SK-N-SH (cell line): Measurements from ENCODE around the gene SPTLC2. TPM values are rescaled to one million over a fixed set of nuclear protein-coding genes. Genes with fewer than 3 reads are reported as not detected.
A peak's percentile ranks its signal among the peaks of the same experiment; 100 is the strongest.

Experiments
- CTCF ChIA-PET: fragments of 300-600, 350-600 bp; formaldehyde crosslinking; extraction: SDS; loops from one replicate; lab custom pipeline; 2021; lab: Yijun Ruan, JAX
- POLR2A ChIA-PET: fragments of 350-600 bp; sonication (Branson Sonifier 250); formaldehyde crosslinking; extraction: SDS; loops from one replicate; lab custom pipeline; 2020; ENCODE audit warnings: antibody characterized with exemption, inconsistent platforms; lab: Yijun Ruan, JAX
- DNase-seq: peaks from one replicate; pipeline ENCODE4 v3.0.0; 2012
- H2AFZ ChIP-seq: fragments of 200-600 bp; sonication (generic); 2 replicates; pipeline ENCODE4 v1.8.1; 2016; ENCODE audit warnings: antibody characterized with exemption, mild to moderate bottlenecking, low read depth
- H3F3A ChIP-seq: fragments of 200-600 bp; sonication (generic); replicated peaks from 2 replicates; pipeline ENCODE3; 2016; ENCODE audit warnings: antibody characterized with exemption, mild to moderate bottlenecking; ENCODE audit not compliant: insufficient read depth
- H3K27ac ChIP-seq, 2 experiments: fragments of 200-500 bp in 1 of 2; fragments of 200-600 bp in 1 of 2; sonication (Bioruptor generic) in 1 of 2; sonication (generic), shearing (Covaris generic) in 1 of 2; 2 replicates each; pipeline versions ENCODE4 v1.5.1 to v1.6.1; 2014 to 2016; ENCODE audit warnings: low read depth in 2 of 2, inconsistent platforms in 1 of 2, low read length in 1 of 2, mild to moderate bottlenecking in 1 of 2, mixed read lengths in 1 of 2
- H3K27me3 ChIP-seq: fragments of 200-600 bp; sonication (generic), shearing (Covaris generic); 2 replicates; pipeline ENCODE4 v1.6.1; 2016; ENCODE audit warnings: mixed run types; ENCODE audit not compliant: insufficient read depth
- H3K36me3 ChIP-seq, 2 experiments: fragments of 200-500 bp in 1 of 2; fragments of 200-600 bp in 1 of 2; sonication (Bioruptor generic) in 1 of 2; sonication (generic) in 1 of 2; replicated peaks in 1 of 2; 2 replicates each; pipeline versions ENCODE3 to v1.5.1; 2014 to 2016; ENCODE audit warnings: low read length in 1 of 2, mild to moderate bottlenecking in 1 of 2; ENCODE audit not compliant: insufficient read depth in 2 of 2, control insufficient read depth in 1 of 2
- H3K4me1 ChIP-seq, 2 experiments: fragments of 200-500 bp in 1 of 2; fragments of 200-600 bp in 1 of 2; sonication (Bioruptor generic) in 1 of 2; sonication (generic), shearing (Covaris generic) in 1 of 2; 2 replicates each; pipeline versions ENCODE4 v1.5.1 to v1.6.1; 2014 to 2016; ENCODE audit warnings: low read depth in 1 of 2, low read length in 1 of 2, mixed run types in 1 of 2; ENCODE audit not compliant: insufficient read depth in 2 of 2, control insufficient read depth in 1 of 2
- H3K4me2 ChIP-seq: fragments of 200-600 bp; sonication (generic), shearing (Covaris generic); 2 replicates; pipeline ENCODE4 v1.6.1; 2017; ENCODE audit warnings: mixed run types
- H3K4me3 ChIP-seq, 2 experiments: fragments of 200-500 bp in 1 of 2; fragments of 200-600 bp in 1 of 2; sonication (Bioruptor generic) in 1 of 2; sonication (generic), shearing (Covaris generic) in 1 of 2; 2 replicates each; pipeline versions ENCODE4 v1.5.1 to v1.8.1; 2014 to 2016; ENCODE audit warnings: low read depth in 2 of 2, inconsistent platforms in 1 of 2, low read length in 1 of 2, mild to moderate bottlenecking in 1 of 2, mixed read lengths in 1 of 2, moderate library complexity in 1 of 2
- H3K79me2 ChIP-seq: fragments of 200-600 bp; sonication (generic); 2 replicates; pipeline ENCODE4 v1.8.1; 2017; ENCODE audit warnings: mild to moderate bottlenecking; ENCODE audit not compliant: insufficient read depth
- H3K9ac ChIP-seq: fragments of 200-600 bp; sonication (generic); 2 replicates; pipeline ENCODE4 v1.6.1; 2017; ENCODE audit warnings: mixed run types
- H3K9me2 ChIP-seq: fragments of 200-600 bp; sonication (generic); 2 replicates; pipeline ENCODE4 v1.6.1; 2017; ENCODE audit warnings: mixed run types
- H3K9me3 ChIP-seq: fragments of 200-600 bp; sonication (generic); 2 replicates; pipeline ENCODE4 v1.6.1; 2017; ENCODE audit warnings: mixed run types, mild to moderate bottlenecking, moderate library complexity
- H4K20me1 ChIP-seq: fragments of 200-600 bp; sonication (generic); 2 replicates; pipeline ENCODE4 v1.6.1; 2017; ENCODE audit warnings: mild to moderate bottlenecking, mixed run types; ENCODE audit not compliant: insufficient read depth
- CHD2 ChIP-seq: fragments of 150-350 bp; IDR thresholded peaks from 2 replicates; pipeline ENCODE4 v1.6.1; 2018; ENCODE audit warnings: low read length; ENCODE audit not compliant: partially characterized antibody
- CTCF ChIP-seq: fragments of 200-600 bp; sonication (generic); IDR thresholded peaks from 2 replicates; pipeline ENCODE4 v1.6.1; 2017; ENCODE audit warnings: antibody characterized with exemption, mild to moderate bottlenecking, moderate library complexity
- EP300 ChIP-seq, 2 experiments: IDR thresholded peaks; 2 replicates each; pipeline versions ENCODE4 v1.4.0 to v1.6.1; 2012; ENCODE audit warnings: borderline replicate concordance in 1 of 2, low read depth in 1 of 2, low read length in 1 of 2
- FOSL2 ChIP-seq: IDR thresholded peaks from 2 replicates; pipeline ENCODE4 v1.4.0; 2012; ENCODE audit warnings: low read depth, mild to moderate bottlenecking, moderate library complexity, borderline replicate concordance
- GATA2 ChIP-seq: sonication (generic); formaldehyde crosslinking; IDR thresholded peaks from 2 replicates; pipeline ENCODE4 v1.5.0; 2020; ENCODE audit warnings: mild to moderate bottlenecking, missing genetic modification reagents
- MAX ChIP-seq: IDR thresholded peaks from 2 replicates; pipeline ENCODE4 v1.4.0; 2012; ENCODE audit warnings: low read depth
- MEF2A ChIP-seq: IDR thresholded peaks from 2 replicates; pipeline ENCODE4 v1.4.0; 2012; ENCODE audit warnings: low read depth, borderline replicate concordance
- MXI1 ChIP-seq: IDR thresholded peaks from 2 replicates; pipeline ENCODE4 v1.6.1; 2012; ENCODE audit warnings: mild to moderate bottlenecking, low read depth, low read length, improper control_type of control experiment
- NRF1 ChIP-seq: IDR thresholded peaks from 2 replicates; pipeline ENCODE4 v1.6.1; 2012; ENCODE audit warnings: low read depth, mild to moderate bottlenecking, low read length
- RCOR1 ChIP-seq: fragments of 150-350 bp; IDR thresholded peaks from 2 replicates; pipeline ENCODE4 v1.6.1; 2017; ENCODE audit warnings: antibody characterized with exemption, low read length
- RFX5 ChIP-seq: IDR thresholded peaks from 2 replicates; pipeline ENCODE4 v1.6.1; 2012; ENCODE audit warnings: mild to moderate bottlenecking, improper control_type of control experiment, low read length
- RXRA ChIP-seq: IDR thresholded peaks from 2 replicates; pipeline ENCODE4 v1.4.0; 2012; ENCODE audit warnings: low read depth, mild to moderate bottlenecking, borderline replicate concordance
- SMC3 ChIP-seq: IDR thresholded peaks from 2 replicates; pipeline ENCODE4 v1.6.1; 2012; ENCODE audit warnings: low read depth, low read length, improper control_type of control experiment
- TAF1 ChIP-seq: IDR thresholded peaks from 2 replicates; pipeline ENCODE4 v1.6.1; 2012; ENCODE audit warnings: low read depth, mild to moderate bottlenecking, low read length, moderate library complexity, borderline replicate concordance
- TCF12 ChIP-seq: IDR thresholded peaks from 2 replicates; pipeline ENCODE4 v1.4.0; 2012
- ZBTB33 ChIP-seq: IDR thresholded peaks from 2 replicates; pipeline ENCODE4 v1.4.0; 2012; ENCODE audit warnings: low read depth, borderline replicate concordance
- WGBS: methylation state at CpG from one replicate; pipeline ENCODE4 v1.1.6; 2017; ENCODE audit warnings: low lambda C conversion rate; 5-methylcytosine and 5-hydroxymethylcytosine counted together
- polyA plus RNA-seq, 3 experiments: library from polyadenylated mRNA; depleted of rRNA; stranded (reverse); fragments of >200 nt; gene quantifications; 2 replicates each; pipeline ENCODE4 v1.2.3, GENCODE V29; 2012

SPTLC2 gene
- polyA plus RNA-seq, 1 of the 3 experiments (the other 2 are of a cell fraction): 10.2 TPM

GRCh38 chr14:77498984-77499527 lies 117.4 kb downstream of the SPTLC2 start:
- Histone ChIP-seq H3K4me1 (peaks cover 0 to 8% of the 10 kb centered on the region in 2 experiments; a peak in 1 of 4 replicates), H3F3A (no peaks in the 10 kb centered on the region), H3K36me3 (no peaks in the 10 kb centered on the region), H3K4me2 (peak overlapping the region; percentile 98), H2AFZ (peak overlapping the region; percentile 70; the same call in 1 of the 2 replicates), H3K9me3 (no peaks in the 10 kb centered on the region), H3K27ac (no peak overlapping the region), H3K79me2 (no peaks in the 10 kb centered on the region), H4K20me1 (no peaks in the 10 kb centered on the region), H3K9ac (no peak overlapping the region), H3K27me3 (no peaks in the 10 kb centered on the region; the same call in 1 of the 2 replicates), H3K4me3 (peak overlapping the region; percentile 47 to 66), H3K9me2 (no peaks in the 10 kb centered on the region)
- TF ChIP-seq ZBTB33: no peak
- no peak for TF ChIP-seq RCOR1
- TF ChIP-seq FOSL2: no peak
- TF ChIP-seq EP300 (IDR thresholded peaks at IDR 0.05; ENCODE audit: borderline replicate concordance in 1 of 2, low read depth in 1 of 2, low read length in 1 of 2): no peak
- no peak for TF ChIP-seq SMC3
- no peak for TF ChIP-seq TCF12
- no peak for TF ChIP-seq CTCF
- no peak for TF ChIP-seq RFX5
- no peak for TF ChIP-seq MEF2A
- ChIA-PET POLR2A (interaction anchor here (0.6 kb wide), 1 partner anchor 35 kb away, joined by 3 read pairs; no protein-coding TSS in a partner anchor), CTCF (interaction anchor here (1.2 to 1.6 kb wide), 2 partner anchors 39 to 40 kb away, joined by 3 to 4 read pairs; no protein-coding TSS in a partner anchor)
- 15% methylated on average over 24 of the region's 53 CpGs for WGBS
- DNase-seq: no peak

- CTCF ChIA-PET: interaction anchor here (1.2 to 1.6 kb wide), 2 partner anchors 38 to 39 kb away, joined by 3 to 4 read pairs; no protein-coding TSS in a partner anchor
- Histone ChIP-seq H2AFZ (peak within 1 kb of the TSS; percentile 70), H3K4me1 (peaks cover 0 to 8% of the 10 kb centered on the region in 2 experiments; a peak in 1 of 4 replicates), H4K20me1 (no peaks in the 10 kb centered on the region), H3K36me3 (no peaks in the 10 kb centered on the region), H3K9me3 (no peaks in the 10 kb centered on the region), H3K27ac (no peak within 1 kb of the TSS), H3F3A (no peaks in the 10 kb centered on the region), H3K4me2 (peak within 1 kb of the TSS; percentile 98), H3K27me3 (no peaks in the 10 kb centered on the region; the same call in 1 of the 2 replicates), H3K4me3 (peak within 1 kb of the TSS; percentile 47 to 66), H3K79me2 (no peaks in the 10 kb centered on the region), H3K9ac (no peak within 1 kb of the TSS; the same call in 1 of the 2 replicates), H3K9me2 (no peaks in the 10 kb centered on the region)
- DNase-seq: peak; percentile 86
- POLR2A ChIA-PET: interaction anchor here (0.6 kb wide), 1 partner anchor 35 kb away, joined by 3 read pairs; no protein-coding TSS in a partner anchor
- 22% methylated on average over 32 of the region's 104 CpGs for WGBS
- no peak for TF ChIP-seq TAF1
- TF ChIP-seq CHD2: no peak
- TF ChIP-seq MXI1: peak; percentile 33; the same call in 1 of the 2 replicates
- TF ChIP-seq NRF1: no peak
- no peak for TF ChIP-seq GATA2 (CRISPR knock-in tag)
- TF ChIP-seq RFX5: no peak
- TF ChIP-seq RXRA: no peak
- TF ChIP-seq MAX: peak; percentile 56; the same call in 1 of the 2 replicates
These were observed 118.1 kb downstream of the SPTLC2 start, which contains the start of gene ISM2 for GRCh38 chr14:77498120-77498979. ISM2 (minus strand) TSS chr14:77498816; CDS start chr14:77498793, 23 bp downstream.
